GM18909 (cell line): Measurements from ENCODE around the gene CCL3.

Experiments used
- ATAC-seq: cut with Tn5 transposase; IDR thresholded peaks from one replicate; pipeline ENCODE4 v1.9.1; 2021; ENCODE audit warnings: mild to moderate bottlenecking; ENCODE audit not compliant: unreplicated experiment, poor library complexity

Gene CCL3

GRCh38 chr17:36055921-36056520, 33.9 kb downstream of the CCL3 start:
- ATAC-seq = no peak

GRCh38 chr17:36055171-36055570, 34.8 kb downstream of the CCL3 start:
- no peak for ATAC-seq

- ATAC-seq = no peak
Observed at GRCh38 chr17:36049643-36050042, 40.3 kb downstream of the CCL3 start.

- no peak for ATAC-seq
Observed at GRCh38 chr17:36048066-36048465, 41.9 kb downstream of the CCL3 start.
